ENCODE results near the gene MRPL42.

MRPL42 gene

GRCh38 chr12:93536111-93536765 is 68.9 kb downstream of the MRPL42 start:
- DNase-seq (ENCODE audit: insufficient read length, low spot score) (no peak), FAIRE-seq (no peak)
- TF ChIP-seq CTCF (IDR thresholded peaks at IDR 0.05; ENCODE audit: insufficient read depth, missing control alignments), result no peak

GRCh38 chr12:93536766-93537488 is 69.6 kb downstream of the MRPL42 start:
- FAIRE-seq, result no peak
- TF ChIP-seq CTCF (IDR thresholded peaks at IDR 0.05; ENCODE audit: insufficient read depth, missing control alignments), result no peak
- no peak for DNase-seq (ENCODE audit: insufficient read length, low spot score)

GRCh38 chr12:93537769-93538168 is 70.5 kb downstream of the MRPL42 start:
- no peak for TF ChIP-seq CTCF (IDR thresholded peaks at IDR 0.05; ENCODE audit: insufficient read depth, missing control alignments)
- no peak for FAIRE-seq
- DNase-seq (ENCODE audit: insufficient read length, low spot score), result no peak

- no peak for FAIRE-seq
- no peak for DNase-seq (ENCODE audit: insufficient read length, low spot score)
- TF ChIP-seq CTCF (IDR thresholded peaks at IDR 0.05; ENCODE audit: insufficient read depth, missing control alignments), result no peak
Observed at GRCh38 chr12:93539821-93540220, 72.5 kb downstream of the MRPL42 start.

GRCh38 chr12:93540466-93540865 is 73.2 kb downstream of the MRPL42 start:
- DNase-seq (ENCODE audit: insufficient read length, low spot score) (no peak), FAIRE-seq (no peak)
- TF ChIP-seq CTCF (IDR thresholded peaks at IDR 0.05; ENCODE audit: insufficient read depth, missing control alignments), result no peak

GRCh38 chr12:93541578-93542225 is 74.4 kb downstream of the MRPL42 start:
- no peak for TF ChIP-seq CTCF (IDR thresholded peaks at IDR 0.05; ENCODE audit: insufficient read depth, missing control alignments)
- FAIRE-seq, result no peak
- DNase-seq (ENCODE audit: insufficient read length, low spot score), result no peak

- no peak for FAIRE-seq
- no peak for TF ChIP-seq CTCF (IDR thresholded peaks at IDR 0.05; ENCODE audit: insufficient read depth, missing control alignments)
- DNase-seq (ENCODE audit: insufficient read length, low spot score), result no peak
Observed at GRCh38 chr12:93547778-93548177, 80.5 kb downstream of the MRPL42 start.
